Femur (tissue), 1 donor: Measurements from ENCODE around the gene UBXN2A.
"Not testable (repeated sequence)": the region's sequence is repeated elsewhere in the genome, so short reads cannot be mapped to it uniquely, and the experiment has no call there.

ENCODE experiments used
- DNase-seq: peaks from one replicate; pipeline ENCODE4 v3.0.0-alpha.2; 2017

UBXN2A gene

DNA sequence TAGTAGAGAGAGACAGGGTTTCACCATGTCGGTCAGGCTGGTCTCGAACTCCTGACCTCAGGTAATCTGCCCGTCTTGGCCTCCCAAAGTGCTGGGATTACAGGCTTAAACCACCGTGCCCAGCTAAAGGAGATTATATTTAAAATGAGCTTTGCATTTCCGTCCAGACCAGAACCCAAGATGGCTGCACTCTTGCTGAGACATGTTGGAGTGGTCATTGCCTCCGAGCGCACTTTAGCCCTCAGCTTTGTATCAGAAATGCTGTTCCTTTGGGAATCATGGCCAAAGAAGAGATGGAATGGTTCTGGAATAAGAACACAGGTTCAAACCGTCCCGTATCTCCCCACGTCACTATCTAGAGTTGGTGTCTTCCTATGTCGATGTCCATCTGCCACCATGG, 3.4 kb downstream of the UBXN2A start:
- no peak for DNase-seq

DNA sequence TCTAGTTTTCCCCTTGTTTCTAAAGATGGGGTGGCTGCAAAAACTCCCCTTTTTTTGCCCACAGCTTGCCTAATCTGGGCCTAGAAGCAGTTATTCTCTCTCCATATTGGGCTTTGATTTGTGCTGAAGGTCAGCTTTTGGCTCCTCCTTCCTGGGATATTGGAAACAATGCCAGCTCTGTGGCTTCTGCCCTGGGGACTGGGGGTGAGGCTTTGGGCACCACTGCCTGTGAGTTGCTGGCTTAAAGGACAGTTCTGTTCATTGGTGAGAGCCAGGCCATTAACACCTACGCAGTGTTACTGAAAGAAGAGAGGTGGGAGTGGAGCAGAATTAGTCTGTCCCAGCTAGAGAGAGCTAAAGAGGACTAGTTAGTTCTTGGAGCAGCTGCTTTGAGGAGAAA, 4.3 kb downstream of the UBXN2A start:
- DNase-seq: peak; percentile 44

- DNase-seq: no peak
Observed at GRCh38 chr2:23944976-23945375, 4.7 kb downstream of the UBXN2A start.

DNA sequence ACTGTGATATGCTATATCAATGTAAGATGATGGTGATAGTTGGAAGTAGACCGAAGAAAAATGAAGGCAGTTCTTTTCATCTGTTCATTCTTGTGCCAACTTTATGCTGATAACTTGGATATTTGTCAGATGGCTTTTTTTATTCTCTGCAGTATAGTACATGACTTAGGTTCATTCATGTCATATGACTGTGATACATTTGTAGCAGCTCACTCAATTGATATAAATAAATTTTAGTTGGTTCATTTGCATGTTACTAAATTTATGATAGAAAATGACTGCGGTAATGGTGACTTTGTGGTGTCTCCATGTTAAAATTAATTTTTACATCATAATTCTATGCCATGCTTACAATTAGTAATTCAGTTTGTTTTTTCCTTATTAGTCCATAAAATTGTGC, 7.1 kb downstream of the UBXN2A start:
- no peak for DNase-seq

DNA sequence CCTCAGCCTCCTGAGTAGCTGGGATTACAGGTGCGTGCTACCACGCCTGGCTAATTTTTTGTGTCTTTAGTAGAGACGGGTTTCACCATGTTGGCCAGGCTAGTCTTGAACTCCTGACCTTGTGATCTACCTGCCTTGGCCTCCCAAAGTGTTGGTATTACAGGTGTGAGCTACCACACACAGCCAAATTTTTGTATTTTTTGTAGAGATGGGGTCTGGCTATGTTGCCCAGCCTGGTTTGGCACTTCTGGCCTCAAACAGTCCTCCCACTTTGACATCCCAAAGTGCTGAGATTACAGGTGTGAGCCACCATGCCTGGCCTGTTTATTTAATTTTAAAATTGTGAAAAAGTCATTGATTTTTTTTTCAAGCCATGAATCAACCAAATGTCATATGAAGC, 12.3 kb downstream of the UBXN2A start:
- not testable (repeated sequence) for DNase-seq

DNA sequence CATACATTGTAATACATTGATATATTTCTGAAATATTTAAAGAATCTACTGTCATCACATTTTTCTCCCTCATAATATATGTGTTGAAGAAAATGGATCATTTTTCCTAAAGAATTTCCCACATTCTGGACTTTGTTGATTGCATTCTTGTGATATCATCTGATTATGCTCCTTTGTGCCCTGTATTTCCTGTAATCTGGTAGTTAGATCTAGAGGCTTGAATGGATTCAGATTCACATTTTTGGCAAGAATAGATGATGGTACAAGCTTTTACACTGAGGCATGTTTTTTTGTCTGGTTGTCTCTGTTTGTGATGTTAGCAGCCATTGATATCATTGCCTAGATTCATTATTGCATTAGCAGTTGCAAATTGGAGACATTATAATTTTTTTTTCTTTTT, 13.4 kb downstream of the UBXN2A start:
- DNase-seq: no peak

- no peak for DNase-seq
Observed at GRCh38 chr2:23954325-23955014, 14.2 kb downstream of the UBXN2A start.

- no peak for DNase-seq
Observed at GRCh38 chr2:23967846-23968245, 27.6 kb downstream of the UBXN2A start.

- DNase-seq: no peak
Observed at GRCh38 chr2:23976883-23977282, 36.6 kb downstream of the UBXN2A start.

DNA sequence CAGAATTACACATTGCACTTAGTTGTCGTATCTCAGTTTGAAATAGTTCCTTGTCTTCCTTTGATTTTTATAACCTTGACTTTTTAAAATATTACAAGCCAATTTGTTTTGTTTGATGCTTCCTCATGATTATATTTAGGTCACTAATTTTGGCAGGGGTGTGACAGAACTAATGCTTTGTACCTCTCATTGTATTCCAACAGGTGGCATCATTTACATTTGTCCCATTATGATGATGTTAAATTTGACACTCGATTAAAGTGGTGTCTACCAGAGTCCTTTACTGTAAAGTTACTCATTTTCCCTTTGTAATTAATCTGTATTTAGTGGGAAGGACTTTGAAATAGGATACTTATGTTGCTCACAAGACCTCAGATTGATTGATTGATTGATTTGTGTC, 48.1 kb downstream of the UBXN2A start:
- DNase-seq: no peak

GRCh38 chr2:23992931-23993330, 52.7 kb downstream of the UBXN2A start:
- DNase-seq: no peak

GRCh38 chr2:23993736-23994269, 53.5 kb downstream of the UBXN2A start:
- no peak for DNase-seq

DNA sequence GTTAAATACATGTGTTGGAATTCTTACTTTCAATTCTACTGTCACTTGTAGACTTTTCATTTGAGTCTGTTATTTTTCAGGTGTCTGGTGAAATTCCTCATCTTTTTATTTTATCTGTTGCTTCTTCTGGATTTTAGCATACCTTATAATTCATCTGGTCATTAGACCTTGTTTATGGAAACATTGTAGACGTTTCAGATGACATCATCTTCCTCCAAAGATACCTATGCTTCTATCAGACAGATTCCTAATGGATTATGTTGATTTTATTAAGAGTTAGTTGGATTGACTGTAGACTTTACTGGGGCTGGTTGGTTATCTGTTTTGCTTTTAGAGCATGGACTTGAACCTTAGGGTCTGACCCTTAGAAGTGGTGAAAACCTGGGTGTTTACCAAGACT, 54.3 kb downstream of the UBXN2A start:
- DNase-seq: no peak

- DNase-seq: no peak
Observed at GRCh38 chr2:24007693-24008092, 67.4 kb downstream of the UBXN2A start.

GRCh38 chr2:24008672-24009366, 68.6 kb downstream of the UBXN2A start:
- no peak for DNase-seq

- DNase-seq: no peak
Observed at GRCh38 chr2:24009367-24009679, 69.1 kb downstream of the UBXN2A start.

GRCh38 chr2:24009680-24010476, 69.6 kb downstream of the UBXN2A start, which contains the start of gene MFSD2B:
Gene MFSD2B (plus strand): TSS chr2:24010085. CDS start chr2:24010097, 12 bp downstream.
- no peak for DNase-seq

GRCh38 chr2:24010477-24011249, 70.4 kb downstream of the UBXN2A start:
- no peak for DNase-seq

DNA sequence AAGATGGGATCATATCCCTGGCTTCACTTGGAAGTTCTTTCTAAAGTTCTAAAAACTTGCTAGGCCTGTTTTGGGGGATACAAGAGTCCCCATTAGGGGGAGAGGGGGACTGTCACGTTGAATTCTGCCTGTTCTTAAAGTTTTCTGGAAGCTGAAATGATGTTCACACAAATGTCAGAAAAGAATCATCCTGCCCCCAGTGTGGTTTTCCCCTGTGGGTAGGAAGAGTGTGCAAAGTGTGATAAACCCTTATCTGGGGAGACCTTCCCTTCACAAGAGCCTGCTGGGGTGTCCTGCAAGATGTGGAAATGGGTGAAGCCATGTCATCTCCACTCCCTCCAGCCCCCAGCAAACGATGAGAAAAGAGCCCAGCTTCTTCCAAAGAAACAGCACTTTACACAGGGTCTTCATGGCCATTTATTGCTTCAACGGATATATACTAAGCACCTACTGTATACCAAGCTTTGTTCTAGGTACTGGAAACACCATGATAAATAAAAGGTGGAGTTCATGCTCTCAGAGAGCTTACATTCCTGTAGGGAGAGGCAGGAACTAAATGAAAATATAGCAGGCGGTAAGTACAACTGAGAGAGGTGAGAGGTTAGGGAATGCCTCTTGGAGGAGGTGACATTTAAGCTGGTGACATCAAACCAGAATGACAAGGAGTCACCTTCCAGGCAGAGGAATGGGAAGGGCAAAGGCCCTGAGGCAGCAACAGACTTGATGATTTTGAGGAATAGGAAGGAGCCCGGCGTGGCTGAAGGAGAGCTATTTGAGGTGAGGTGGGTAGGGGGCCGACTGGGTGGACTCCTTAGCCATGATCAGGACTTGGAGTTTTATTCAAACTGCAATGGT, 71.2 kb downstream of the UBXN2A start:
- no peak for DNase-seq

DNA sequence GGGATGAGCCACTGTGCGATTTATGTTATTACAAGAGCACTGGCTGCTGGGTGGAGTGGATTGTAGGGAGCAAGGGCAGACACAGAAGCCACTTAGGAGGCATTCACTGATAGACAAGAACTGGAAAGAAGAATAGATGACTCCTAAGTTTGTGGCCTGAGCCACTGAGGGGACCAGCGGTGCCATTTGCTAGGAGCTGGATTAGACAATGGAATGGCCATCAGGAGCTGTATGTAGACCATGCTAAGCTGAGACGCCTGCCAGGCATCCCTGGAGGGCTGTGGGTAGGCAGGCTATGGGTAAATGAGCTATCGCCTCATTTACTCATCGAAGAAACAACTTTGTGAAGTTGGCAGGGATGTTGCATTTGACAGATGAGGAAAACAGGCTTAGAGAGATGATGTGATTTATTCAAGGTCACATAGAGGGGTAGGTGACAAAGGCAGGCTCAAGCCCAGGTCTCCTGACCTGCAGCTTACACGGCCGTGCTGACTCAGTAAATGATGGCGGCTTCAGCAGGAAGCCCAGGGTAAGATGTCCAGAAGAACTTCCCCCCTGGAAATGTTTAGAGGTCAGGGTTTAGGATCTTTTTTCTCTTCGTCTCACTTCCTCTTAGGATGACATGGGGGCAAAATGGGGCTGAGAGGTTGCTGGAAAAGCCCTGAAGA, 72.4 kb downstream of the UBXN2A start:
- DNase-seq: no peak

- DNase-seq: not testable (repeated sequence)
Observed at GRCh38 chr2:24014902-24015301, 74.6 kb downstream of the UBXN2A start.
